AG04449 (cell line): ENCODE data around the gene LAS1L.
"Not testable (repeated sequence)": the region's sequence is repeated elsewhere in the genome, so short reads cannot be mapped to it uniquely, and the experiment has no call there.

Source experiments
- CTCF ChIA-PET: fragments of 350-600 bp; formaldehyde crosslinking; extraction: SDS; loops from one replicate; lab custom pipeline; 2021; ENCODE audit warnings: antibody characterized with exemption; lab: Yijun Ruan, JAX
- POLR2A ChIA-PET: fragments of 400-600, 350-600 bp; formaldehyde crosslinking; extraction: SDS; loops from one replicate; lab custom pipeline; 2020; ENCODE audit warnings: antibody characterized with exemption, inconsistent platforms; lab: Yijun Ruan, JAX
- DNase-seq: peaks from one replicate; pipeline ENCODE4 v3.0.0-alpha.2; 2010; ENCODE audit warnings: low read depth, low spot score
- H3K4me3 ChIP-seq: 2 replicates; pipeline ENCODE4 v1.5.1; 2011; ENCODE audit warnings: low read depth, mild to moderate bottlenecking, control low read depth, low read length
- TF ChIP-seq, protein P1 (sequence below): IDR thresholded peaks from one replicate; pipeline ENCODE4 v1.5.1; 2011; ENCODE audit warnings: mild to moderate bottlenecking, moderate library complexity, low read length, control low read depth, inconsistent platforms; ENCODE audit not compliant: insufficient read depth; ENCODE audit errors: missing control alignments

The LAS1L gene

DNA sequence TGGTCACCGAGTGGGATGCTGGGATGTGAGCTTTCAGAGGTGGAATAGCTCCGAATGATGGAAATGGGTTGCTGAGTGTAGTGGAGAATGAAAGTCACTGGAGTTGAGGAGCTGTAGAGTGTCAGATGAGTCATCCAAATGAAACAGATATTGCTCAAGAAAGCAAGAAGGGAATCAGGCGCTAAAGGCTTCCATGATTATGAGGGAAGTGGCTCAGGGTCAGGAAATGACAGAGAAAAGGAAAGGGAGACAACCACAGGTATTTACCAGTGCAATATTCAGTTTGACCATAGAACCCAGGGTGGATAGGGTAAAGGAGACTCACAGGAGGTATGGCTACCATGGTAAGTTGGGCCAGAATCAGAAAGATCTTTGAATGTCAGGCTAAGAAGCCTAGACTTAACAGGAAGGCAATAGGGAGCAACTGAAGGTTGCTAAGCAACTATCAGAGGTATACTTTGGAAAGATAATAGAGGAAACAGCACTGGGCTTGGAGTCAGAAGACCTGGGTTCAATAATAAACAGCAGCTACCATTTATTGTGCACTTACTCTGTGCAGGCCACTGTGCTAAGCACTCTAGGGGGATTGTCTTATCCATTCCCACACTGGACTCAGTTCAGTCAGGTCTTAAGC lies 11.7 kb downstream of the LAS1L start:
- TF ChIP-seq, protein P1, sequence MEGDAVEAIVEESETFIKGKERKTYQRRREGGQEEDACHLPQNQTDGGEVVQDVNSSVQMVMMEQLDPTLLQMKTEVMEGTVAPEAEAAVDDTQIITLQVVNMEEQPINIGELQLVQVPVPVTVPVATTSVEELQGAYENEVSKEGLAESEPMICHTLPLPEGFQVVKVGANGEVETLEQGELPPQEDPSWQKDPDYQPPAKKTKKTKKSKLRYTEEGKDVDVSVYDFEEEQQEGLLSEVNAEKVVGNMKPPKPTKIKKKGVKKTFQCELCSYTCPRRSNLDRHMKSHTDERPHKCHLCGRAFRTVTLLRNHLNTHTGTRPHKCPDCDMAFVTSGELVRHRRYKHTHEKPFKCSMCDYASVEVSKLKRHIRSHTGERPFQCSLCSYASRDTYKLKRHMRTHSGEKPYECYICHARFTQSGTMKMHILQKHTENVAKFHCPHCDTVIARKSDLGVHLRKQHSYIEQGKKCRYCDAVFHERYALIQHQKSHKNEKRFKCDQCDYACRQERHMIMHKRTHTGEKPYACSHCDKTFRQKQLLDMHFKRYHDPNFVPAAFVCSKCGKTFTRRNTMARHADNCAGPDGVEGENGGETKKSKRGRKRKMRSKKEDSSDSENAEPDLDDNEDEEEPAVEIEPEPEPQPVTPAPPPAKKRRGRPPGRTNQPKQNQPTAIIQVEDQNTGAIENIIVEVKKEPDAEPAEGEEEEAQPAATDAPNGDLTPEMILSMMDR, result no peak
- H3K4me3 ChIP-seq, result no peak overlapping the region
- DNase-seq, result no peak
- POLR2A ChIA-PET, result no interaction called here
- CTCF ChIA-PET, result no interaction called here

DNA sequence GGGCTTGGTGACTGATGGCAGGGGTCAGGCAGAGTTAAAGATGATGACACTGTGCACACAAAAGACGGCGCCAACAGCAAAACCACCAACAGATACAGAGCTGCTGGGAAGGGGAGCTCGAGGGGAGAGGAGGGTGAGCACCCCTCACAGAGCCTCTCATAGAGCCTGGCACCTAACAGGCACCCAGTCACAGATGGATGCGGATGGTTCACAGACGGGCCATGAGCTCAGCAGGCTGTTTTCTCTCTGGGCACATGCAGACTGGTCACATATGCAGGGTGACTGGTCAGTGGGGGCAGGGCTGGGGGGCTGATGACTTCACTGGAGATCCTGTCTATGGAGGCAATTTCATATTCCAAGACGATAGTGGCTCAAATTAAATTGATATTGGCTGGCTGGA lies 15.1 kb downstream of the LAS1L start:
- DNase-seq, H3K4me3 ChIP-seq, POLR2A ChIA-PET: not testable (repeated sequence)
- CTCF ChIA-PET, result interaction anchor here (1.0 kb wide), 1 partner anchor 9 kb away, joined by 4 read pairs; no protein-coding TSS in a partner anchor

DNA sequence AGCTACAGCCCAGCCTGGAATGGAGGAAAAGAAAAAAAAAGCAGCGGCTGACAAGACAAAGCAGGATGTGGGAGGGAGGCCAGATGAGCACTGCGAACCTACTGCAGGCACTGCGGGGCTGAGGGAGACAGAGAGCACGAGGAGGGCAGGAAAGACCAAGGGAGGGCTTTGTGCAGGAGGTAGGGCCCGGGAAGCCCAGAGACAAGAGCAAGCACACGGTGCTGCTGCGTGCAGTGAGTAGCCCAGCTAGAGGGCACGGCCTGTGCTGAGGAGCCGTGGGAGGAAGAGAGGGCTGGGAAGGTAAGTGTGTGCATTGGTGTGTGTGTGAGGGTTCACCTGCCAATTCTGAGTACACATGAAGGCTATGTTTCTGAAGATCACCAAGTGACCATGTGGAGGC lies 15.6 kb downstream of the LAS1L start:
- POLR2A ChIA-PET, H3K4me3 ChIP-seq, DNase-seq: not testable (repeated sequence)
- CTCF ChIA-PET, result interaction anchor here (3.7 kb wide), 1 partner anchor 10 kb away, joined by 20 read pairs; no protein-coding TSS in a partner anchor

DNA sequence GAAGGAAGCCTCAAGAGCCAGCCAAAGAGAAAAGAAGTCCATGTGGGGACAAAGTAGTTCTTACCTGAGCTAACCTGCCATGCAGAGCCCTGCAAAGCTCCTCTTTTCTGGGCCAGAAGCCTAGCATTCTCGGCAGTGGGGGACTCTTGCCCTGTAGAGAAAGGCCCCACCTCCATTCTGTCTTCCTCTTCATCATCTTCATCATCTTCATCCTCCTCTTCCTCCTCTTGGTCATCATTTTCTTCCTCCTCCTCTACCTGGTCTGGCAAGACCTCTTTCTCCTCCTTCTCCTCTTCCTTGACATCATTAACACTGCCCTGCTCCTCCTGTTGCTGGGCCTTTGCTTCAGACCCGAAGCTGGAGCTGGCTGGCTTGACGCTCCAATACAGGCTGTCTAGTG lies 16.7 kb downstream of the LAS1L start:
- no peak overlapping the region for H3K4me3 ChIP-seq
- DNase-seq, result no peak
- ChIA-PET CTCF (interaction anchor here (3.7 kb wide), 1 partner anchor 11 kb away, joined by 20 read pairs; no protein-coding TSS in a partner anchor), POLR2A (no interaction called here)
- TF ChIP-seq, protein P1, result no peak

DNA sequence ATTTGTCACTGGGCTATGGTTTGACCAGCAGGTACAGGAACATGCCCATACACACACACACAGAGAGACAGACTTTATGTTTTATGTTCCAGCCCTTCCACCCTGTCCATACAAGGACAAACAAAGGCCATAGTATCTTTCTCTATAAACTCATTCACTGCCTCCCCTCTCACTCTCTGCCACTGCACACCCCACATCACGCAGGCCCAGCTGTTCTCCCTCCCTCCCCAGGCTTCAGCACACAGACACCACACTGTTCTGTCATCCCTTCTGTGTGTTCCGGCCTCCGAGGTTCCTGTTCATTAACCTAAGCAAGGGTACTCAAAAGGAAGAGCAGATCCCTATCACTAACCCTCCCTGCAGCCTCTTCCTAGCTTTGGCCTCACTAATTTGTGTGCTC lies 17.8 kb downstream of the LAS1L start:
- CTCF ChIA-PET, result interaction anchor here (3.7 kb wide), 1 partner anchor 12 kb away, joined by 20 read pairs; no protein-coding TSS in a partner anchor
- no peak for DNase-seq
- no peak overlapping the region for H3K4me3 ChIP-seq
- TF ChIP-seq, protein P1, result no peak
- POLR2A ChIA-PET, result no interaction called here

DNA sequence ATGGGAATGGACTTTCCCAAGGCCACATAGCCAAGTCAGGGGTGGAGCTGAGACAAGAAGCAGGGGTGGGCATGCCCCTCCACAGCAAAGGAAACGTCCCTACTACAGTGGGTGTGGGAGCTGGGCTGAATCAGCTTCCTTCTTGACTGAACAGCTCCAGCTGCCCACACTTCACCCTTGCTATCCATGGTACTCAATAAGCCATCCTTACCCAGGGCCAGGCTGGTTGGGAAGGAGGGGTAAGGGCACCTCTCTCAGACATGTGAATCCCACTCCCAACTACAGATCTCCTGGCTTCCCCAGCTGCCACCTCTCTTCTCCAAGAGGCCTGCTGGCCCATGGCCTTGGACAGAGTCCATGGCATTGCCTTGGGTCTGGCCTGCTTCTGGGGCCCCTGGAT lies 21.0 kb downstream of the LAS1L start:
- no peak overlapping the region for H3K4me3 ChIP-seq
- TF ChIP-seq, protein P1, result no peak
- CTCF ChIA-PET, result interaction anchor here (1.0 kb wide), 1 partner anchor 15 kb away, joined by 4 read pairs; no protein-coding TSS in a partner anchor
- DNase-seq, result no peak
- POLR2A ChIA-PET, result no interaction called here

DNA sequence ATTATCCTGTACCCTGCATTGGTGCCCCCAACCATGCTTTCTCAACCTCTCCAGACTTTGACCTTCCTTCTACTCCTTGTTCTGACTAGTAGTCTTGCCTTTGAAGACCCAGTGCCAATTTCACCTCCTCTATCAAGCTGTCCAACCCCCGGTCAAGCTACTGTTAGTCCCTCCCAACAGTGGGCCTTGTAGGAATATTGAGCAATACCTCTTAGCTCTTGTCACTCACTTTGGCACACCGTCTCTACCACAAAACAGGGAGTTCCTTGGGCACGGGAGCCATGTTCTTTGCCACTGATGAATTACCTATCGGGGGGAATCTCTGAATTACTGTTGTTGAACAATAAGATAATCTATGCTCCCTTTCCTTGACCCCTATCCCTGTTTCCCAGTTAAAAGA lies 25.2 kb downstream of the LAS1L start:
- POLR2A ChIA-PET, result no interaction called here
- CTCF ChIA-PET, result no interaction called here
- DNase-seq, result no peak
- TF ChIP-seq, protein P1, result no peak
- no peak overlapping the region for H3K4me3 ChIP-seq
